ENCODE measurements around the gene GNAQ.

Gene GNAQ

DNA sequence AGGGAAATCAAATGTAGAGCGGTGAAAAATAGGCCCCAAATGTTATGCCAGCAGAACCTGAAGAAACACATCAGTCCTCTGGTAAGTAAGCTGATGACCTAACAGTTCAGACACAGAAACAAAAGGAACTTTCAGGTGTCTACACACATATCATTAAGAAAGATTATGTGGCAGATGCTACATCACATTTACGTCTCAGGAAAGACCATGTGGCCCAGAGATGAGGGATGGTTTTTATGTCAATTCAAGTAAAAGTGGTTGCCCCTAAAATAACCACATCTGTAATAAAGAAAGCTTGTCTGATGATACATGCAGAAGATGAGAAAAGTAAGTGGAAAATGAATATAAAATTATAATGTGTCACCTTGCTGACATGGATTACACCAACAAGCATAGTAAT lies 31.4 kb downstream of the GNAQ start:
- no peak for DNase-seq

- DNase-seq, result no peak
These were observed 32.4 kb downstream of the GNAQ start for GRCh38 chr9:77999231-77999631.

GRCh38 chr9:77997611-77998284 lies 33.9 kb downstream of the GNAQ start:
- DNase-seq, result no peak

- DNase-seq, result no peak
These were observed 34.9 kb downstream of the GNAQ start for GRCh38 chr9:77996696-77997095.

DNA sequence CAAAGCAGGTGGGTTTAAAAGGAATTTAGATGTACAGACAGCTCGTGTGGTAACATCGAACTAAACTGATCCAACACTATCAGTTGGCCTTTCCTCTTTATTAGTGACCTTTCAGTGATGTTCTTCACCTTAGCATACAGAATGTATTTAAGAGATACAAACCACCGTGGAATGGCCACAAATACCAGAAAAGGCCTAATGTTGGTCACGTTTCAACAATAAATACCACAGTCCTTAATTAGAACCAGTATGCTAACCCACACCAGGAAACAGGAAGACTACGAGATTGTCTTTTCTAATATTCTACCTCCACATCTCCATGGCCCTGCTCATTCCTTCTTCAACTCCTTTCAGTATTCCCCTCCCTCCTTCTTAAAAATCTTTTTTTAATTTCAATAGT lies 40.4 kb downstream of the GNAQ start:
- no peak for DNase-seq

GRCh38 chr9:77989909-77990308 lies 41.7 kb downstream of the GNAQ start:
- DNase-seq, result no peak

DNA sequence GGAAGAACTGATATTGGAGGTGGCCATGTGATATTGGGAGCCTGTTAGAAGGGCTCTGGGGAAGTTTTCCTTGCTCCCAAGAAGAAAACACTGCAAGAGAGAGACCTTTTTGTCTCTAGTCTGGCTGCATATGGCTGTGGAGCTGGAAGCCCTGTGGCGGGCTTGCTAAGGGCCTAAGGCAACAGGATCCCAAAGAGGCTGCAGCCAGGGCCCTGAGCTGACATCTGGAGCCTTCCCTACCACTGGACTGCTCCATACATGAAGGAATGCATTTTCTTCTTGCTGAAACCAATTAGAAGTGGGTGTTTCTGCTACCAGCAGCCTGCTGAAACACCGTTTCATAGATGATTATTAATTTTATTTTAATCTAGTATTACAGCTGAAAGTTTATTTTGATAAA lies 42.2 kb downstream of the GNAQ start:
- DNase-seq, result no peak

GRCh38 chr9:77988630-77989029 lies 43.0 kb downstream of the GNAQ start:
- no peak for DNase-seq

DNA sequence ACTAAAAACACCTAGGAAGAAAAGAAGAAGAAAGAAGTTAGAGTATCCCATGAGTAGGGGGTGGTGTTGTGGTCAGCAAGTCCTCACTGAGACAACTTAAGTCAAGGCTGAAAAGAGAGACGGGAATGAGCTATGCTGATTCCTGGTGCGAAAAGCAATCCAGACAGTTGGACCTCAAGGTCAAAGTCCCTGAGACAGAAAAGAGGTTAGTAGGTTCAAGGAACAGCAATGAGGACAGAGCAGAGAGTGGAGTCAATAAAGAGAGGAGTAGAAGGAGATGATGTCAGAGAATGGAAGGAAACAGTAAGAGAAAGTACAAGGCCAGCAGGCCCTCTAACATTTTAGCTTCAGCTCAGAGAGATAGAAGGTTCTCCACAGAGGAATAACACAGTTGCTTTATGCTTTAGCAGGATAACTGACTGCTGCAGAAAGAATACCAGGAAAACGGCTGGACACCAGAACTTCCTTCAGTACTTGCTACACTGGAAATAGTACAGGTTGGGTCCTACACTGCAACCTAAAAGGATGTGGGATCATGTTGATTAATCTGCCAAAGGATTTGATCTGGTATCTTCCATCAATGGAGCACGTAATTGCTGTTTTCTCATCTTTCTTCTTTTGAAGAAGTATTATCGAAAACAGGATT lies 43.6 kb downstream of the GNAQ start:
- no peak for DNase-seq

GRCh38 chr9:77987081-77987656 lies 44.4 kb downstream of the GNAQ start:
- no peak for DNase-seq

DNA sequence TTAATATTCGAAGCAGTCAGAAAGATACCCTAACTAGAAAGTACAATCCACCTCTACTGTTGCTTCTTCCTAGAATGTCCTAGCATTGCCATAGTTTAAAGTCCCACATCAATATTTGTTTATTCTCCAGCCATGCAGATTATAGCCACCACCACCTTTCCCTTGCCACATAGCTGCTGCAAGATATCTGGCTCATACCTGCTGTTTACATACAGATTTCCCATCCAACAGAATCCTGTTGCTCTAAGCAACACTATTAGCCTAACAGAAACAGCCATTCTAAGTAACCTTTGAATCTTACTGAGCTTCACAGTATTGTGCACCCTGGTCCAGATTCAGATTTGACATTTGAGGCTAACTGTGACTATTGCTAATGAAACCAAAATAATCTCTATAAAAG lies 45.6 kb downstream of the GNAQ start:
- DNase-seq, result no peak

DNA sequence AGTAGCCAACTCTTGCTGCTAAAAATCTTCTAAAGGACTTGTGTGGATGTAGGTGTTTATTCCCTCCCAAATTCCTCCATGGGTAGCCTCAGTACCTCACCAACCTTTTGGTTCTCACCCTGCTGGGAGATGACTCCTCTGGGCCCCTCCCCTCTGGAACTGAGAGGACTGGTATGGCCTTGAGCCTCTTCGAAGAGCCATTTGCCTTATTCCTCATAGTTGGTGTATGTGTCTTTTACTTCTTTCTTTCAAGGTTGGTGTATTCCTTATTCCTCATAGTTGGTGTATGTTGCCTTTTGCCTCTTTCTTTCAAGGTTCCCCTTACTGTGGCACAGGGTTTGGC lies 48.3 kb downstream of the GNAQ start:
- no peak for DNase-seq

GRCh38 chr9:77982581-77983319 lies 48.9 kb downstream of the GNAQ start:
- DNase-seq, result no peak

GRCh38 chr9:77981907-77982306 lies 49.7 kb downstream of the GNAQ start:
- no peak for DNase-seq

DNA sequence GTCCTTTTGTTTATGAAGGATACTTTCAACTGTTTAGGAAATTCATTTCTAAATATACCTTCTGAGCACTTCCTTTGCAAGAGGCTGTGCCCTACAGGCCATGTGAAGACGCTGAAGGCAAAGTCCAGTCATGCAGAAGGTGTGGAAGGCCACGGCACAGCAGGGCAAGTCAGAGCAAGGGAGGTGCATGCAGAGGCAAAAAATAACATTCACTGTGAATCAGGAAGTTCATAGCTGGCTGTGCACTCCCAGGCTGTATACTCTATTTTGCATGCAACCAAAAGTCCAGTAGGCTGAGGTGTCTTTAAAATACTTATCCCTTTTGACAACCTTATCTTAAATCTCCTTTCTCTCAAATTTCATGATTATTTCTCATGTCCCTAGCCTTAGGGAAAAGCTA lies 50.3 kb downstream of the GNAQ start:
- no peak for DNase-seq

GRCh38 chr9:77980622-77981021 lies 51.0 kb downstream of the GNAQ start:
- DNase-seq, result no peak

DNA sequence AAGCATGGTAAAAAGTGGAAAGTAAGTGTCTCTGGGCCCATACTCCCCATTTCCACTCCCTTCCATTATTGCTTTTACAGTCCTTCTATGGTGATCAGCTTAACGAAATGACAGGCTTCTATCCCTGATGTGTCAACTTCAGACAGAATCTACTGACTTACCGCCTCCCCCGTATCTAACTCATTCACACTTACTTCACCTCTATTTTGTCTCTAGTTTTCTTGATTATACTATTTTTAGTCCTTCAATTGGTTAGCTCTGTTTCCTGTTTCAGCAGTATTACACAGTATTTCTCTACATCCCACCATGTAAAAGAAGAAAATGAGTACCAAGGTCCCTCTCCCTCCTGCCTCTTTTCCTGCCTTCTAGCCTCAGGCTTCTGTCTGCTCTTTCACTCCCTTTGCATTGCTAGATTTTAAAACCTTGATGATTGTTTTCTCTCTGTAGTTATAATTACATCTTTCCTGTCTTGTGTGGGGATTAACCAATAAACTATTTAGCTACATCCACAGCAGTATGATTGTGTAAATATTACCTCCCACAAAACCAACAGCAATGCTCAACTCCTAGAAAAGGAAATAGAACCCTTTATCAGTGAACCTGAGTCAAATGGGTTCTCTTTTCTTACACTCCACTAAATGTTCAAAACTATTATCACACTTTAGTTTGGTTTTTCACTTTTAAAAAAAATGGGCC lies 53.4 kb downstream of the GNAQ start:
- DNase-seq, result no peak

DNA sequence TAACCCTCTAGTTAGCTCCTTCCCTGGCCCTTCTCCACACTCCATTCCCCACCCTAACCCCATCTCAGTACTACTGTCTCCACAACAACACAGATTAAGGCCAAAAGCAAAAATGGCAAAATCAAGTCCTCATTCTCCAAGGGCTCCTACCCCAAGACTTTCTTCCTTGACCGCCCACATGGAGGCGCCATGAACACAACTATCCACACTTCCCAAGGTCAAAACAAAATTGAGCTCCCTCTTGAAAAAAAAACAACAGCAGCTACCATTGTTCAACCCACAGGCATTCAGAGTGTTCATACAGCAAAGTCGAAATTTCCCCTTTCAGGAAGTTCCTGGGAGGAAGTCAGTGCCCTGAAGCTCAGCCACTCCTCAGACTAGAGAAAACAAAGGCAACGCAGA lies 54.4 kb downstream of the GNAQ start:
- peak in 1 of 2 experiments; percentile 23 for DNase-seq

DNA sequence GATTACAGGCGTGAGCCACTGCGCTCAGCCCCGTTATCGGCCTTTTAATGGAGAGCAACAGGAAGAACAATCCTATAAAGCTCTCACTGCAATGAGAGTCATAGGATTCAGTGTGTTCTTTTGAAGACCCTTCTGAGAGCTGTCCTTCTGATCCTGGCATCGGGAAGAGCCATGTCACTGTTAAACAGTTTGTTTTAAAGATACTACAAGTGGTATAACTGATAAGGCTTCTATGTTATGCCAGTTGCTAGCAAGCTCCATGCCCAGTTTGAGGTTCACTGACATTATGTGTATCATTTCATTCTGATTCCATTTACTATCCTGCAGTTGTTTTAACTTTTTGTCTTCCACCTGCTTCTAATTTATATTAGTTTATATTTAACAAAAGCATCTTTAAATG lies 55.8 kb downstream of the GNAQ start:
- DNase-seq, result no peak

DNA sequence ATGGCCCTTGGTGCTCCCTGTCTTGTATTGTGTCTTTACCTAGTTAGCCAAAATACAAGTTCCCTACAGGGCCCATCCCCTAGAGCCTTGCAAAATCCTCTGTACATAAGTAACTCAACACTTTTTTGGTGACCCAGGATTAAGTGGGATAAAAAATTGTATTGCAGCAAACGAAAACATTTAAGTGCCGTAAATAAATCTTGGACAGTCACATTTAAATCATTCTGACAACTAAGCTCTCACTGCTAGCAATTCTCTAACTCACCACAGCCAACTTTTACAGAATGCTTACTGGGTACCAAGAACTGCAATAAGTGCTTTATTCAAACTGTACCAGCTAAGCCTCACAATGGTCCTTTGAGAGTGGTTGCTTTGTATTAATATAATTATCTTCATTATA lies 56.6 kb downstream of the GNAQ start:
- DNase-seq, result no peak

GRCh38 chr9:77974434-77974833 lies 57.2 kb downstream of the GNAQ start:
- DNase-seq, result no peak

DNA sequence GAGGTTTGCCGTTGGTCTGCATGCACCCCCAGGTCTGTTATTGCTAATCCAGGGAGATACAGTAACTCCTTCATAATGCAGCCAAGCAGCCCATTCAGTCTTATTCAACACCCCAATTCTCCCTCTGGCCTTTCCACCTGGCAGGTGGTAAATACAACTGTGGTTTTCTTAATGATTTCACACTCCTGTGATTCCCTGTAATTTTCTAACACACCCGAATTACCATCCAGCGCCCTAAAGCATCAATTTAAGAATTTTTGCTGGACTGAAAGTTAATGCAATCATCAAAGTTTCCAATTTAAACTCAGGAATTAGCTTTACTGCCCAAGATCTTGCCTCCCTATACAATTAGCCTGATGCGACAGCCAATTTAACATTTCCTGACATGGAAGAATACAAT lies 62.5 kb downstream of the GNAQ start:
- DNase-seq, result no peak

DNA sequence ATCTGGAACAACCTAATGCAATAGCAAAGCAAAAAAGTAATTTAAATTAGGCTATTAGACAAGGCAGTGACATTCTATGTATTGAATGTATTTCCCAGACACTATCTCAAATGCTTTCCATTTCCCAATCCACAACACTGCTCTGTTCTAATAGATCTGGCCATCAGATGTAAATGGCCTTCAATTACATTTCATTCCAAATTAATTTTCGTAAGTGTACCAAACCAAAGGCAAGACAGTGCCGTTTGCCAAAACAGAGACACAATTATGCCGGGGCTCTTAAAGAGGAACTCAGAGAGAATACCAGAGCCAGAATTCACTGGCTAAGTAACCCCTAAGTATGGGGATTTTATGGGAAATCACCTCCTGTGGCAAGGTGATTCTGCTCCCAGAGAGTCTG lies 63.1 kb downstream of the GNAQ start:
- no peak for DNase-seq

DNA sequence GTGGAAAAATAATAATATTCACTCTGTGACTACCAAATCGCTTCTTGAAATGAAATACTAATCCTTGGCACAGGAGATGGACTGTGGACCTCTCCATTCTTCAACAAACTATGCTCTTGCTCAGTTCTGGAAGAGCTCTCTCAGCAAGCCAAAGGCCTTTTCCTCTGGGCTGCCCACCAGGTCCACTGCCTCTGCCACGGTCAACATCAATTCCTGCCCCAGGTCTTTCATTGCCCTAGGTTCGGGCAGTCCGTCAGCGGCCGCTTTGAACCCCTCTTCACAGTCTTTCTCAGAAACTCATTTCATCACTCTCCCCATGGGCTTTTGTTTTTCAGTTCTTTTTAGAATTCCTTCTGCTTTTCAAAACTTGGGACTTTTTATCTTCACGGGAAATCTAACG lies 64.9 kb downstream of the GNAQ start:
- DNase-seq, result no peak

All from SW 1271 (cell line).